Adrenal gland (tissue), 12 donors: Measurements from ENCODE around the gene HBA1. TPM values are rescaled to one million over a fixed set of nuclear protein-coding genes. Genes with fewer than 3 reads are reported as not detected.
A peak's percentile ranks its signal among the peaks of the same experiment; 100 is the strongest.
"Not testable (repeated sequence)": the region's sequence is repeated elsewhere in the genome, so short reads cannot be mapped to it uniquely, and the experiment has no call there.

Experiments
- DNase-seq, 7 donors: peaks; one replicate each; pipeline ENCODE4 v3.0.0-alpha.2; 2019 to 2020
- H3K27ac ChIP-seq, 5 donors: fragments of 200-600 bp; sonication (generic) in 4 of 5; 1 replicate in 3 of 5; 2 replicates in 2 of 5; pipeline versions ENCODE4 v1.5.1 to v1.8.0; 2016 to 2020; ENCODE audit warnings: mild to moderate bottlenecking in 1 of 5
- H3K27me3 ChIP-seq: fragments of 200-600 bp; 2 replicates; pipeline ENCODE4 v1.8.0; 2021
- H3K36me3 ChIP-seq, 2 donors: fragments of 200-600 bp; replicated peaks in 1 of 2; 1 replicate in 1 of 2; 2 replicates in 1 of 2; pipeline versions ENCODE4 v1.5.1 to v1.8.0; 2018 to 2022
- H3K4me1 ChIP-seq, 2 donors: fragments of 200-600 bp; replicated peaks in 1 of 2; 1 replicate in 1 of 2; 2 replicates in 1 of 2; pipeline versions ENCODE4 v1.5.1 to v1.8.0; 2018 to 2021
- H3K4me3 ChIP-seq, 4 donors: fragments of 200-600 bp; sonication (generic) in 3 of 4; one replicate each; pipeline ENCODE4 v1.5.1; 2016 to 2018
- H3K9me3 ChIP-seq, 3 donors: fragments of 200-600 bp; sonication (generic) in 1 of 3; replicated peaks in 1 of 3; 1 replicate in 2 of 3; 2 replicates in 1 of 3; pipeline versions ENCODE4 v1.5.1 to v1.8.0; 2016 to 2021
- POLR2A ChIP-seq, 2 donors: fragments of 450-650 bp; IDR thresholded peaks; one replicate each; pipeline ENCODE4 v1.6.1; 2017; ENCODE audit warnings: antibody characterized with exemption in 2 of 2, mild to moderate bottlenecking in 2 of 2, moderate library complexity in 1 of 2
- WGBS, 4 donors: extraction: QIAGEN DNeasy Blood & Tissue Kit in 2 of 4; methylation state at CpG; one replicate each; pipeline versions ENCODE4 v1.1.5 to v1.1.7; 2013 to 2017; 5-methylcytosine and 5-hydroxymethylcytosine counted together
- intact Hi-C, 2 donors: fragments of 100-400 bp; cut with DNase I; formaldehyde crosslinking; loops; one replicate each; pipeline versions ENCODE4 v1.14.1 to v1.15.0; 2022 to 2023
- polyA plus RNA-seq, 3 donors: library from polyadenylated mRNA; stranded (reverse); fragments of 200-250 nt in 2 of 3; fragments of 350-450 nt in 1 of 3; fragmentation: Illumina TruSeq in 1 of 3; extraction: RNeasy Lipid Tissue Mini Kit (QIAGEN cat#74804) in 1 of 3; gene quantifications; one replicate each; pipeline ENCODE4 v1.2.3, GENCODE V29; 2013 to 2014
- total RNA-seq, 9 donors: library from RNA; depleted of rRNA in 4 of 9; stranded (reverse); fragments of >200 nt in 4 of 9; fragments of 120-200 nt in 1 of 9; fragmentation: NEBNext Ultra II Directional in 1 of 9; extraction: Animal tissue kit (Norgen Biotek cat#: 25700) in 1 of 9; gene quantifications; one replicate each; pipeline versions ENCODE4 v1.1.0 to v1.2.4, GENCODE V29; 2013 to 2023
- TF ChIP-seq, protein P1 (sequence below), 6 experiments: fragments of 450-650 bp in 4 of 6; fragments of 200-600 bp in 2 of 6; sonication (generic) in 1 of 6; IDR thresholded peaks; 1 replicate in 5 of 6; 2 replicates in 1 of 6; pipeline versions ENCODE4 v1.5.1 to v1.8.0; 2016 to 2021; ENCODE audit warnings: antibody characterized with exemption in 6 of 6, mild to moderate bottlenecking in 2 of 6, moderate library complexity in 1 of 6
- donor health status: healthy with polysubstance abuse.
- donor health status: Bipolar disorder and iron deficiency.
- donor health status: DM: yes; HTN: yes; CAD: no.
- donor health status: DM: no; HTN: no; CAD: no.
- donor health status: DM: no; HTN: no; CAD: no.
- donor health status: DM: yes; HTN: yes; CAD: no.

The HBA1 gene
- total and polyA plus RNA-seq, 12 donors = 12.7 to 742 (median 25.2) TPM; not detected in 4

DNA sequence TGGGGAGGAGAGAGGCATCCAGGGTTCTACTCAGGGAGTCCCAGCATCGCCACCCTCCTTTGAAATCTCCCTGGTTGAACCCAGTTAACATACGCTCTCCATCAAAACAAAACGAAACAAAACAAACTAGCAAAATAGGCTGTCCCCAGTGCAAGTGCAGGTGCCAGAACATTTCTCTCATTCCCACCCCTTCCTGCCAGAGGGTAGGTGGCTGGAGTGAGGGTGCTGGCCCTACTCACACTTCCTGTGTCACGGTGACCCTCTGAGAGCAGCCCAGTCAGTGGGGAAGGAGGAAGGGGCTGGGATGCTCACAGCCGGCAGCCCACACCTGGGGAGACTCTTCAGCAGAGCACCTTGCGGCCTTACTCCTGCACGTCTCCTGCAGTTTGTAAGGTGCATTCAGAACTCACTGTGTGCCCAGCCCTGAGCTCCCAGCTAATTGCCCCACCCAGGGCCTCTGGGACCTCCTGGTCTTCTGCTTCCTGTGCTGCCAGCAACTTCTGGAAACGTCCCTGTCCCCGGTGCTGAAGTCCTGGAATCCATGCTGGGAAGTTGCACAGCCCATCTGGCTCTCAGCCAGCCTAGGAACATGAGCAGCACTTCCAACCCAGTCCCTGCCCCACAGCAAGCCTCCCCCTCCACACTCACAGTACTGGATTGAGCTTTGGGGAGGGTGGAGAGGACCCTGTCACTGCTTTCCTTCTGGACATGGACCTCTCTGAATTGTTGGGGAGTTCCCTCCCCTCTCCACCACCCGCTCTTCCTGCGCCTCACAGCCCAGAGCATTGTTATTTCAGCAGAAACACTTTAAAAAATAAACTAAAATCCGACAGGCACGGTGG lies 2.3 kb upstream of the HBA1 start:
- intact Hi-C loops, H3K27ac ChIP-seq, H3K9me3 ChIP-seq, H3K4me1 ChIP-seq, H3K36me3 ChIP-seq, H3K4me3 ChIP-seq: not testable (repeated sequence)
- peaks cover 46% of the 10 kb centered on the region for H3K27me3 ChIP-seq
- 20 to 37% (median 26%) methylated on average over 4 to 6 of the region's 13 CpGs for WGBS, 4 donors
- peak in 4 of 7 donors; percentile 33 to 66 (median 40) for DNase-seq

DNA sequence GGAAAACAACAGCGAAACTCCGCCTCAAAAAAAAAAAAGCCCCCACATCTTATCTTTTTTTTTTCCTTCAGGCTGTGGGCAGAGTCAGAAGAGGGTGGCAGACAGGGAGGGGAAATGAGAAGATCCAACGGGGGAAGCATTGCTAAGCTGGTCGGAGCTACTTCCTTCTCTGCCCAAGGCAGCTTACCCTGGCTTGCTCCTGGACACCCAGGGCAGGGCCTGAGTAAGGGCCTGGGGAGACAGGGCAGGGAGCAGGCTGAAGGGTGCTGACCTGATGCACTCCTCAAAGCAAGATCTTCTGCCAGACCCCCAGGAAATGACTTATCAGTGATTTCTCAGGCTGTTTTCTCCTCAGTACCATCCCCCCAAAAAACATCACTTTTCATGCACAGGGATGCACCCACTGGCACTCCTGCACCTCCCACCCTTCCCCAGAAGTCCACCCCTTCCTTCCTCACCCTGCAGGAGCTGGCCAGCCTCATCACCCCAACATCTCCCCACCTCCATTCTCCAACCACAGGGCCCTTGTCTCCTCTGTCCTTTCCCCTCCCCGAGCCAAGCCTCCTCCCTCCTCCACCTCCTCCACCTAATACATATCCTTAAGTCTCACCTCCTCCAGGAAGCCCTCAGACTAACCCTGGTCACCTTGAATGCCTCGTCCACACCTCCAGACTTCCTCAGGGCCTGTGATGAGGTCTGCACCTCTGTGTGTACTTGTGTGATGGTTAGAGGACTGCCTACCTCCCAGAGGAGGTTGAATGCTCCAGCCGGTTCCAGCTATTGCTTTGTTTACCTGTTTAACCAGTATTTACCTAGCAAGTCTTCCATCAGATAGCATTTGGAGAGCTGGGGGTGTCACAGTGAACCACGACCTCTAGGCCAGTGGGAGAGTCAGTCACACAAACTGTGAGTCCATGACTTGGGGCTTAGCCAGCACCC lies 1.2 kb upstream of the HBA1 start:
- no peaks in the 10 kb centered on the region for H3K36me3 ChIP-seq
- peaks cover 55% of the 10 kb centered on the region for H3K27me3 ChIP-seq
- H3K27ac ChIP-seq = no peak overlapping the region
- TF ChIP-seq, protein P1, sequence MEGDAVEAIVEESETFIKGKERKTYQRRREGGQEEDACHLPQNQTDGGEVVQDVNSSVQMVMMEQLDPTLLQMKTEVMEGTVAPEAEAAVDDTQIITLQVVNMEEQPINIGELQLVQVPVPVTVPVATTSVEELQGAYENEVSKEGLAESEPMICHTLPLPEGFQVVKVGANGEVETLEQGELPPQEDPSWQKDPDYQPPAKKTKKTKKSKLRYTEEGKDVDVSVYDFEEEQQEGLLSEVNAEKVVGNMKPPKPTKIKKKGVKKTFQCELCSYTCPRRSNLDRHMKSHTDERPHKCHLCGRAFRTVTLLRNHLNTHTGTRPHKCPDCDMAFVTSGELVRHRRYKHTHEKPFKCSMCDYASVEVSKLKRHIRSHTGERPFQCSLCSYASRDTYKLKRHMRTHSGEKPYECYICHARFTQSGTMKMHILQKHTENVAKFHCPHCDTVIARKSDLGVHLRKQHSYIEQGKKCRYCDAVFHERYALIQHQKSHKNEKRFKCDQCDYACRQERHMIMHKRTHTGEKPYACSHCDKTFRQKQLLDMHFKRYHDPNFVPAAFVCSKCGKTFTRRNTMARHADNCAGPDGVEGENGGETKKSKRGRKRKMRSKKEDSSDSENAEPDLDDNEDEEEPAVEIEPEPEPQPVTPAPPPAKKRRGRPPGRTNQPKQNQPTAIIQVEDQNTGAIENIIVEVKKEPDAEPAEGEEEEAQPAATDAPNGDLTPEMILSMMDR (IDR thresholded peaks at IDR 0.05) = no peak
- TF ChIP-seq POLR2A (IDR thresholded peaks at IDR 0.05) = no peak
- no peak for DNase-seq
- peaks cover 0 to 5% of the 10 kb centered on the region in 2 donors for H3K4me1 ChIP-seq
- 17 to 35% (median 26%) methylated on average over 7 to 8 of the region's 8 CpGs for WGBS, 4 donors
- no peaks in the 10 kb centered on the region for H3K9me3 ChIP-seq
- intact Hi-C loops = no loop called here
- no peak overlapping the region for H3K4me3 ChIP-seq

DNA sequence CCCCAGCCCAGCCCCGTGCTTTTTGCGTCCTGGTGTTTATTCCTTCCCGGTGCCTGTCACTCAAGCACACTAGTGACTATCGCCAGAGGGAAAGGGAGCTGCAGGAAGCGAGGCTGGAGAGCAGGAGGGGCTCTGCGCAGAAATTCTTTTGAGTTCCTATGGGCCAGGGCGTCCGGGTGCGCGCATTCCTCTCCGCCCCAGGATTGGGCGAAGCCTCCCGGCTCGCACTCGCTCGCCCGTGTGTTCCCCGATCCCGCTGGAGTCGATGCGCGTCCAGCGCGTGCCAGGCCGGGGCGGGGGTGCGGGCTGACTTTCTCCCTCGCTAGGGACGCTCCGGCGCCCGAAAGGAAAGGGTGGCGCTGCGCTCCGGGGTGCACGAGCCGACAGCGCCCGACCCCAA lies 474 bp upstream of the HBA1 start:
- intact Hi-C loops = not testable (repeated sequence)

DNA sequence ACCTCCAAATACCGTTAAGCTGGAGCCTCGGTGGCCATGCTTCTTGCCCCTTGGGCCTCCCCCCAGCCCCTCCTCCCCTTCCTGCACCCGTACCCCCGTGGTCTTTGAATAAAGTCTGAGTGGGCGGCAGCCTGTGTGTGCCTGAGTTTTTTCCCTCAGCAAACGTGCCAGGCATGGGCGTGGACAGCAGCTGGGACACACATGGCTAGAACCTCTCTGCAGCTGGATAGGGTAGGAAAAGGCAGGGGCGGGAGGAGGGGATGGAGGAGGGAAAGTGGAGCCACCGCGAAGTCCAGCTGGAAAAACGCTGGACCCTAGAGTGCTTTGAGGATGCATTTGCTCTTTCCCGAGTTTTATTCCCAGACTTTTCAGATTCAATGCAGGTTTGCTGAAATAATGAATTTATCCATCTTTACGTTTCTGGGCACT lies 928 bp downstream of the HBA1 start:
- Histone ChIP-seq H3K9me3 (no peaks in the 10 kb centered on the region), H3K27ac (no peak overlapping the region), H3K4me1 (peaks cover 5 to 17% of the 10 kb centered on the region in 2 donors), H3K36me3 (no peaks in the 10 kb centered on the region), H3K4me3 (no peak overlapping the region), H3K27me3 (peaks cover 53% of the 10 kb centered on the region)
- no peak for TF ChIP-seq POLR2A (IDR thresholded peaks at IDR 0.05)
- TF ChIP-seq, protein P1 (IDR thresholded peaks at IDR 0.05) = no peak
- intact Hi-C loops = no loop called here
- DNase-seq = no peak
- WGBS, 4 donors = 8 to 11% (median 9%) methylated on average over 9 to 13 of the region's 13 CpGs

More for the DNA sequence above, 474 bp upstream of the HBA1 start:
- WGBS, 4 donors = 0 to 2% methylated on average over 20 to 22 of the region's 39 CpGs; no CpG with 5 or more reads in 2 of the 4 donors
- not testable (repeated sequence) for H3K9me3 ChIP-seq, DNase-seq, H3K36me3 ChIP-seq, H3K4me3 ChIP-seq, H3K27ac ChIP-seq
- Histone ChIP-seq H3K27me3 (peaks cover 58% of the 10 kb centered on the region), H3K4me1 (peaks cover 5 to 12% of the 10 kb centered on the region in 2 donors)
